ENCODE data around the gene COL2A1.

COL2A1 gene

DNA sequence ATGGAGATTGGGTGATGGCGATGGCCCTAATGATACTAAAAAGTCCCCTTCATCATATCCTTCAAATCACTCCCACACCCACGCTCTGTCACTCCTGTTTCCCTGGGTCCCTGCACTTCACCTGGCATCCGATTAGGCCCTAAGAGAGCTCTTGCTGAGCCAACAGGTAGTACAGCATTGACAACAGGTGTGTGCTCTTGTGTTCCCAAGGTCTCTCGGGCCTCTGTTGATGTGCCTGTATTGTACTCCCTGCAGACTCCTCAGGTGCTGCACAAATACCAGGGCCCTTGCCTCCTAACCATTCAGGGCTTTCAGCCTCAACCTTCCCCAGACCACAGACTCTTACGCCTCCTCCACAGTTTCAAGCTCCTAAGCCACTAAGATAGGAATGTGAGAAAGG lies 73.6 kb downstream of the COL2A1 start:
- Histone ChIP-seq H3K36me3 (ENCODE audit: control insufficient read depth, insufficient read depth, low read length) (no peaks in the 10 kb centered on the region), H3K9me3 (ENCODE audit: control insufficient read depth, low read length) (no peaks in the 10 kb centered on the region), H3K27ac (ENCODE audit: low read depth, low read length, severe bottlenecking) (no peak overlapping the region), H3K4me3 (ENCODE audit: extremely low read depth, insufficient read depth, low read length, poor library complexity, severe bottlenecking) (no peak overlapping the region), H3K4me1 (ENCODE audit: control insufficient read depth, insufficient read depth, low read length, poor library complexity, severe bottlenecking) (peaks cover 7% of the 10 kb centered on the region)
- whole genome bisulfite sequencing, 2 experiments (ENCODE audit: insufficient coverage in 2 of 2): 86 to 94% methylated on average over 4 of the region's 5 CpGs

DNA sequence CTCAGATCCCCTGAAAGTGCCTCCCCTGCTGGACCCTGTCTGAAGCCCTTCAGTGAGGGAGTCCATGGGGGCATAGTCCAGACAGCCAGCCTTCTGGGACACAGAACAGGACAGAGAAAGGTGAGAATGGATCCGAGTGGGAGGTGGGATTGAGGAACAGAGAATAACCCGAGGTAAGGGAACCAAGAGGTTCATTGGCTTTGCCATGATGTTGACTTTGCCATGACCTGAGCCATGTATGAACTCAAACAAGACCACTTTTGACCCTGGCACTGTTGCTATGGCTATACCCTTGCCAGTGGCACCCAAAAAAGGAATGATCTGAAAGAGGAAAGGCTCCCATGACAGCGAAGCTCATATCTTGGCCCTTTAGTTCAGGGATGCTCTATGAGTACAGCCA lies 76.9 kb downstream of the COL2A1 start:
- no peak overlapping the region for H3K4me3 ChIP-seq (ENCODE audit: extremely low read depth, insufficient read depth, low read length, poor library complexity, severe bottlenecking)
- no peaks in the 10 kb centered on the region for H3K9me3 ChIP-seq (ENCODE audit: control insufficient read depth, low read length)
- H3K4me1 ChIP-seq (ENCODE audit: control insufficient read depth, insufficient read depth, low read length, poor library complexity, severe bottlenecking): no peaks in the 10 kb centered on the region
- H3K27ac ChIP-seq (ENCODE audit: low read depth, low read length, severe bottlenecking): no peak overlapping the region
- 63 to 67% methylated on average over 2 to 3 of the region's 3 CpGs for WGBS, 2 experiments (ENCODE audit: insufficient coverage in 2 of 2)
- H3K36me3 ChIP-seq (ENCODE audit: control insufficient read depth, insufficient read depth, low read length): no peaks in the 10 kb centered on the region

Measured in mesodermal cell (in vitro differentiated cells).